GM23338 (cell line): ENCODE measurements around the gene CARD6.

Experiments
- CREB1 ChIP-seq: fragments of 250-450 bp; sonication (Bioruptor Pico); IDR thresholded peaks from 2 replicates; pipeline ENCODE4 v1.5.0; 2020; ENCODE audit warnings: low read depth, mild to moderate bottlenecking, moderate library complexity
- CTCF ChIP-seq, 2 experiments: fragments of 200-600 bp in 1 of 2; sonication (generic) in 1 of 2; conservative IDR thresholded peaks; 2 replicates each; pipeline versions ENCODE4 v1.5.1 to v1.6.1; 2016 to 2017; ENCODE audit warnings: antibody characterized with exemption in 2 of 2, low read depth in 2 of 2, mild to moderate bottlenecking in 2 of 2, moderate library complexity in 1 of 2

DNA sequence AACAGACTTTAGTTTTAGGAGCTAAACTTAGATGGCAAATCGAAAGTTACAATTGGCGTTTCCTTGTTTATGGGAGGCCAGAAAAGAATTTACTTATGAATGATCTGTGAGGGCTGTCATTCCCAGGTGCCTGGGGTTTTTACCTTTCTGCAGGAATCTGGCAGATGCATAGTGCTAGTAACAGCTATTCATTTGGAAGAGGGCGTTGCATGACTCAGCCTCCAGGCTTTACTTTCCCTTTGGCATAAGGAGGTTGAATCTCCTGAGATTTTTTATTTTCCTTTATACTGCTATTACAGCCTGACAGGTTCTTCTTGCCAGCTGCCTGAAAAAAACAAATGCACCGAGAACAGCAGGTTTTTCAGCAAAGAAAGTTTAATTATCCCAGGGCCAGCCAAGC is 30.0 kb downstream of the CARD6 start:
- TF ChIP-seq CTCF (conservative IDR thresholded peaks at IDR 0.05; ENCODE audit: low read depth in 2 of 2) (no peak), CREB1 (no peak)
